Fibroblast of skin of right quadriceps (primary cell): ENCODE results near the gene SFSWAP.

Experiments
- DNase-seq: peaks from one replicate; pipeline ENCODE4 v3.0.0-alpha.2; 2013

The SFSWAP gene

GRCh38 chr12:131840643-131841416 is 129.9 kb downstream of the SFSWAP start:
- DNase-seq: no peak

- DNase-seq: no peak
These were observed 130.7 kb downstream of the SFSWAP start for GRCh38 chr12:131841547-131841946.

- DNase-seq: no peak
These were observed 131.3 kb downstream of the SFSWAP start for GRCh38 chr12:131842169-131842568.

- no peak for DNase-seq
These were observed 132.6 kb downstream of the SFSWAP start for GRCh38 chr12:131843527-131843926.

- DNase-seq: no peak
These were observed 133.2 kb downstream of the SFSWAP start for GRCh38 chr12:131844140-131844539.

- no peak for DNase-seq
These were observed 133.8 kb downstream of the SFSWAP start for GRCh38 chr12:131844656-131845055.

GRCh38 chr12:131845121-131845520 is 134.2 kb downstream of the SFSWAP start:
- DNase-seq: no peak

- no peak for DNase-seq
These were observed 136.6 kb downstream of the SFSWAP start for GRCh38 chr12:131847456-131847855.

GRCh38 chr12:131848753-131849152 is 137.9 kb downstream of the SFSWAP start:
- no peak for DNase-seq
